SK-N-MC (cell line): ENCODE results near the gene SLC35E4.

ENCODE experiments used
- EZH2 ChIP-seq: fragments of 200-600 bp; sonication (generic); IDR thresholded peaks from one replicate; pipeline ENCODE4 v1.6.1; 2017; ENCODE audit warnings: antibody characterized with exemption
- FOXP2 ChIP-seq: optimal IDR thresholded peaks from 2 replicates; pipeline ENCODE3; 2011; ENCODE audit warnings: mild to moderate bottlenecking, moderate library complexity; ENCODE audit not compliant: insufficient read depth; ENCODE audit errors: extremely low read length, control extremely low read depth
- POLR2AphosphoS5 ChIP-seq: IDR thresholded peaks from 2 replicates; pipeline ENCODE4 v1.6.1; 2012; ENCODE audit warnings: mild to moderate bottlenecking, low read depth, low read length, borderline replicate concordance

DNA sequence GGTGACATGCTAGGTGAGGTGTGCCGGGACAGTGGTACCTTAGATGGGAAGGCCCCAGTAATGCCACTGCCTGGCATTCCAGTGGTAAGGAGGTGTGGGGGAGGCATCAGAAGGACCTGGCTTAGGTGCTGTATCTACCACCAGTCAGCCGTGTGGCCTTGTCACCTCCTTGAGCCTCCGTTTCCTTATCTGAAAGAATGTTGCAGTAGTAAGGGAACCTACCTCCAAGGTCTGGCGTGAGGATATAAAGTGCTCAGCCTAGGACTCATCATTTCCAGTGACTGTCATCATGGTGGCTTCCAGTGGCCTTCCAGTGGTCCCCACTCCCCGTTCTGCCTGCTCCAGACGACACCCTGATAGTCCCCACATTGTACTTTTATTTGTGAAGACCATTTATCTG, 38.9 kb downstream of the SLC35E4 start:
- TF ChIP-seq EZH2 (no peak), POLR2AphosphoS5 (no peak), FOXP2 (no peak)
